OCI-LY3 (cell line): ENCODE data around the gene QRICH2.

Experiments used
- EZH2phosphoT487 ChIP-seq: fragments of 200-600 bp; shearing (Covaris generic); IDR thresholded peaks from 2 replicates; pipeline ENCODE4 v1.6.1; 2018; ENCODE audit warnings: antibody characterized with exemption, mixed run types, low read depth
- TF ChIP-seq, protein P1 (sequence below): fragments of 200-600, 300-600 bp; sonication (generic); IDR thresholded peaks from 2 replicates; pipeline ENCODE4 v1.5.1; 2014; ENCODE audit warnings: antibody characterized with exemption, low read length, low read depth

DNA sequence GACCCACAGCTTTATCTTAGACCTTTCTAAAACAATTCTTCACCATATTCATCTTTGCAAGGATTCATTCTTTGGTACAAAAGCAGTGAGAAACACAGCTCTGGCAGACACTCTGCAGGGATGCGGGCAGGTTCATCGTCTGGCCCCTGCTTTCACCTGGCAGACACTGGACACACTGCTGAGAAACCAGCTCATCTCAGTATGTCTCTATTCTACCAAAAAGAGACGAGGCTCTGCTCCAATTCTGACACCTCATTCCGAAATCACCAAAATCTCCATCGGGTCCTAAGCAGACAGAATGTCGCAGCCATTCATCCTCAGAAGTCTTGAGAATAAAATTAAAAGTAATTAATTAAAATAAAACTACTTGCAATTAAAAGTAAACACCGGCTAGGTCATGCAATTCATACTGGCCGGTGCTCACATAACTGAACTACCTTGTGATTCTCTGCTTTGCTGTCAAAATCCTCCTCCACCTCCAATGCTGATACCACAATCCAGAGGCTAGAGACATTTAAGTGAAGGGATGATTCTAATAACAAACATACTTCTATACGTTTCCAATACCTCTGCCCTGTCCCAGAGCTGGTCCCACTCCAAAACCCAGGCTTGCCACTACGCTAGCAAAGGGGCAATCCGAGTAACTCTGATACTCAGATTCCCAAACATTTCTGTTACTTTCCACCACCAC, 69.1 kb downstream of the QRICH2 start:
- TF ChIP-seq, protein P1, sequence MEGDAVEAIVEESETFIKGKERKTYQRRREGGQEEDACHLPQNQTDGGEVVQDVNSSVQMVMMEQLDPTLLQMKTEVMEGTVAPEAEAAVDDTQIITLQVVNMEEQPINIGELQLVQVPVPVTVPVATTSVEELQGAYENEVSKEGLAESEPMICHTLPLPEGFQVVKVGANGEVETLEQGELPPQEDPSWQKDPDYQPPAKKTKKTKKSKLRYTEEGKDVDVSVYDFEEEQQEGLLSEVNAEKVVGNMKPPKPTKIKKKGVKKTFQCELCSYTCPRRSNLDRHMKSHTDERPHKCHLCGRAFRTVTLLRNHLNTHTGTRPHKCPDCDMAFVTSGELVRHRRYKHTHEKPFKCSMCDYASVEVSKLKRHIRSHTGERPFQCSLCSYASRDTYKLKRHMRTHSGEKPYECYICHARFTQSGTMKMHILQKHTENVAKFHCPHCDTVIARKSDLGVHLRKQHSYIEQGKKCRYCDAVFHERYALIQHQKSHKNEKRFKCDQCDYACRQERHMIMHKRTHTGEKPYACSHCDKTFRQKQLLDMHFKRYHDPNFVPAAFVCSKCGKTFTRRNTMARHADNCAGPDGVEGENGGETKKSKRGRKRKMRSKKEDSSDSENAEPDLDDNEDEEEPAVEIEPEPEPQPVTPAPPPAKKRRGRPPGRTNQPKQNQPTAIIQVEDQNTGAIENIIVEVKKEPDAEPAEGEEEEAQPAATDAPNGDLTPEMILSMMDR: no peak
- no peak for TF ChIP-seq EZH2phosphoT487
